ENCODE measurements around the gene PRICKLE2.

GRCh38 chr3:64178419-64178818, 46.8 kb downstream of the PRICKLE2 start:
- TF ChIP-seq CTCF (IDR thresholded peaks at IDR 0.05) = no peak
- no peak for TF ChIP-seq SIN3A (IDR thresholded peaks at IDR 0.05; ENCODE audit: borderline replicate concordance, insufficient read depth, low read depth, low read length)
- TF ChIP-seq REST (IDR thresholded peaks at IDR 0.05; ENCODE audit: insufficient read depth in 1 of 2, low read depth in 2 of 2, low read length in 1 of 2) = no peak
- TF ChIP-seq POLR2AphosphoS5 (IDR thresholded peaks at IDR 0.05; ENCODE audit: low read depth, low read length) = no peak
- no peak for TF ChIP-seq TCF7L2 (IDR thresholded peaks at IDR 0.05; ENCODE audit: low read depth, low read length)
